CD4-positive, alpha-beta T cell treated with Interleukin-17A for 1 hour (primary cell): ENCODE data around the gene PBX4.

ENCODE experiments used
- DNase-seq: peaks from one replicate; pipeline ENCODE4 v3.0.0-alpha.2; 2020

The PBX4 gene

DNA sequence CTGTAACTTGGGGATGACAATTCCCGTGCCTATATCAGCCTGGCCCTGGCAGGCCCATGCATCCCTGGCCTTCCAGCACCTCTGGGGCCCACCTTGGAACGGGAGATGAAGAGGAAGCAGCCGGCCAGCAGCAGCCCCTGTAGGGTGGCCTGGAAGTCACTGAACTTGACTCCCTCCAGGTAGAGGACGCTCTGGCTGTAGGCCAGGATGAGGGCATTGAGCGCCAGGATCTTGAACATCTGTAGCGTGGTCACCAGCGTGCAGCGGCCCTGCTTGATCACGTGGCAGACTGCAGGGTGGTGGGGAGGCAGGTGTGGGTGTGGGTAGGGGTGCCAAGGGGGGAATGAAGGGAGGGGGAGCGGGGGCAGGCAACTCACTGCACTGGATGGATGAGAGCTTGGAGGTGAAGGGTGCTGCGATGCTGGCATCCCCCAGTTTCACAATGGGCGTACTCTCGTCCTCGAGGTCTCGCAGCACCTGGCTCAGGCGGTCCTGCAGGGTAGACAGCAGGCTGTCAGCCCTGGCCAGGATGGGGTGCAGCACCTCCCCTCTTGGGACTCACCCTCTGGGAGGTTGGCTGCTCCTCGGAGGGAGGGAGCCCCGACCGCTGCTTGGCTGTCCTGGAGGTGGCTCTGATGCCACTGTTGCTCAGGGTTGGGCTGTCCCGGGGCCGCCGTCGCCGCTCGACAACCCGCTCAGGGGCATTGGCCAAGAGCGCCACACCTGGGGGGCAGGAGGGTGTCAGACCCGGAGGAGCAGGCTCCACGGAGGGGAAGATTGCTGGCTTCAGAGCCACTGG, 28.7 kb upstream of the PBX4 start:
- DNase-seq: no peak

DNA sequence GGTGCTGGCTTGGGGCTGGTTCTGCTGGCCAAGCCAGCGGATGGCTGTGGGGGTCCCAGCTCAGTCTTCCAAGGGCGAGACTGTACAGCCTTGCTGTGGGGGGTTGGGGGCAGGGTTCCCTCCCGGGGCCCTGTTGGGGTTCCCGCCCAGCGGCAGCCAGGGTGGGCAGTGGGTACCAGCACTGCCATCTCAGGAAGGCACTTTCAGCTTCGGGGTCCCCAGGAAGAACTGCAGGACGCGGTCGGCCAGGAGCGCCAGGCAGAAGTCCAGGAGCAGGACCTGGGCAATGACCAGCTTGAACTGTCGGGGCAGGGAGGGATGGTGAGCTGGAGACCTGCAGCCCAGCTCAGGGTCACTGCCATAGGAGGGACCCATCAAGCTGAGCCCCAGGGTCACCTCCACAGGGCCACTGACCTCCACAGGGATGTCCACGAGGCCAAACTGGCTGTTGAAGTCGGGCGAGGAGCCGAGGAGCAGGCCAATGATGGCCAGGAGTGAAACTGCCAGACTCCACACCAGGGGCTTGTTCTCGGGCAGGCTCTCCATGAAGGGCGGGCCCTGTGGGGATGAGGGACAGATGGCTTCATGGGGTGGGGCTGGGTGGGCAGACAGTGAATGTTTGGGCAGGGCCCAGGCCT, 26.9 kb upstream of the PBX4 start:
- DNase-seq: no peak

GRCh38 chr19:19644054-19644388, 25.5 kb upstream of the PBX4 start:
- no peak for DNase-seq

GRCh38 chr19:19643158-19644053, 24.9 kb upstream of the PBX4 start, which contains the start of gene GMIP:
Gene GMIP, minus strand, starts transcription at chr19:19643657. Its CDS starts 128 bp downstream, at chr19:19643529.
- DNase-seq: peak; percentile 90

DNA sequence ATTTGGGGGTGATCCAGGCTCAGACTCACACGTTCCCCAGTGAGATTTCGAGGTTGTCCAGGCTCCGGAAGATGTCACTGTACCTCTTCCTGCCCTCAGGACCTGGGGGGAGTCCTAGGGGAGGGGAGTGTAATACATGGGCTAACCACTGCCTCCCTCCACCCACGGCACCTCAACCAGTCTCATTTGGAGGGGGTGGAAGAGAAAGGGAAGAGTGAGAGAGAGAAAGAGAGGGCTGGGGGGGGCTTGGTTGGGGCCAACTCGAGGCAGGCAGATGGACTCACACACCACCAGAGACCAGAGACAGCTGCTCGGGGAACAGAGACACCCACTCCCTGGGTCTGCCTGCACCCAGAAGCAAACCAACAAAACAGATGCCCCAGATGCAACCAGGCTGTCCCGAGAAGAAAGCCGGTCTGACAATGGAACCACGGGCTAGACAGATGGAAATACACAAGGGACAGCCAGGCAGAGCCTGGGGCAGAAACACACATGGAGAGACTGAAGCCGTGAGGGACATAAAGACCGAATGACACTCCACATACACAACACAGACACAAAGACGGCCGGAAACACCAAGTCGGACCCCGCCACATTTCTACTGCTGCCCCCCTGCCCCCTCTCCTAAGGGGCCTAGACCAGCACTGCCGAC, 24.1 kb upstream of the PBX4 start:
- DNase-seq: peak; percentile 74

- no peak for DNase-seq
Observed at GRCh38 chr19:19637523-19638251, 19.2 kb upstream of the PBX4 start.

DNA sequence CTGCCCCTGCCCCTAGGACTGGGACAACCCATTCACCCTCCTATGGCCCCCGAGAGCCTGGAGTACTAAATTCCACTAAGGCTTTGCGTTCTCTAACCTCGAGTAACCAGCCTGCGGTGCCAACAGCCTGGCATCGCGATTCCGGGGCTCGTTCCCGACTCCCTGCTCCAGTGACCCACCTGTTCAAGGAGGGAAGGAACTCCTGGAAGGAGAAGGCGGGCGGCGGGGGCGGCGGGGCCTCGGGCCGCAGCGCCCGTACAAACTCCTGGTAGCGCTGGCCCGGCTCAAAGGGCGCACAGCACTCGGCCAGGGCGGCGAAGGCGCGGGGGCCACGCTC, 18.7 kb upstream of the PBX4 start:
- no peak for DNase-seq

GRCh38 chr19:19636573-19637185, 18.2 kb upstream of the PBX4 start:
- DNase-seq: no peak

- DNase-seq: no peak
Observed at GRCh38 chr19:19635313-19635702, 16.8 kb upstream of the PBX4 start.

GRCh38 chr19:19634516-19635312, 16.2 kb upstream of the PBX4 start:
- no peak for DNase-seq

DNA sequence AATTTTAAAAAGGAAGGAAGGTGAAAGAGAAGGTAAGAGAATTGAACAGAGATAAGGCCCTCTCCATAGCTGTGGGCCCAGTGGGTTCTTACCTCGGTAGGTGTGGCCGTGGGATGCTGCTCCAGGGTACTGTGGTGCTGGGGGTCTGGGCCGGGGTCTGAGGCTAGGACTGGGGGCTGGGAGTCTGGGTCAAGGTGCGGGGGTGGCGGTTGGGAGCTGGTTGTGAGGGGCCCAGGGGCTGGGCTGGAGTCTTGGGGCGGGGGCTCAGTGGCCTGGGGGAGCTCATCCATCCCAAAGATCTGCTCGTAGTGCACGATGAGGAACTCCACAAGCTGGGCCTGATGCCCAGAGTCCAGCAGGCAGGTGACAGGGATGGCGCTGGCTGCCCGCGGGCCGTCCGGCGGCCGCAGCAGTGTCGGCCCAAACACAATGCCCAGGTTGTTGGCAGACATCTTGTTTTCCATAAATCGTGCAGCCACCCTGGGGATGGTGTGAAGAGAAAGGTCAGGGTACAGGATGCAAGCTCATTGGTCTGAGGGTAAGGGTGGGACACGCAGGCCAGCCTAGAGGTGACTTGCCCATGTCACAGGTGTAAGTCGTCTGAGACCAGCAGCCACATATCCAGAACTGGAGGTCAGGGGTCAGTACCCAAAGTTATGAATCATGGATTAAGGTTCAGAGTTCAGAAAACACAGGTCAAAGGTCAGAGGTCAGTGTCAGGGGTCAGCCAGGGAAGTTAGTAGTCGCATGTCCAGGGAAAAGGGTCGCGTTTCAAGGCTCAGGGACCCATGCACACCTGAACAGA, 15.4 kb upstream of the PBX4 start:
- DNase-seq: no peak

GRCh38 chr19:19632661-19633060, 14.2 kb upstream of the PBX4 start:
- no peak for DNase-seq

- DNase-seq: no peak
Observed at GRCh38 chr19:19631346-19631745, 12.9 kb upstream of the PBX4 start.

DNA sequence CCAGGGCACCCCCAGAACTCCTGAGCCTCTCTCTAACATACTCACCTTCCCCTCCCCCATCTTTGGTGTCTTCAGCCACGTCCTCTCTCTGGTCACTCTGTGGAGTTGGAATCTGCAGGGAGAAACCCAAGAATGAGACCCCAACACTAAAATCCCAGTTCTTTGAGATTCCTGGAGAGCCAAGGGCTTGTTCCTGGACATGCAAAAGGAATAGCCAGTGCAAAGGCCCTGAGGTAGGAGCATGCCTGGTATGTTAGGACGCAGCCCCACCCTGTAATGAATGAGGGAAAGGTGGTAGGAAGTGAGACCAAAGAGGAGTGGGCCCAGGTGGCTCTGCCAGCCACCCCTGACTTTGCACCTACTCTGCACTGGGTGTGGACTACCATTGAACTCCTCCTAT, 11.9 kb upstream of the PBX4 start:
- no peak for DNase-seq

DNA sequence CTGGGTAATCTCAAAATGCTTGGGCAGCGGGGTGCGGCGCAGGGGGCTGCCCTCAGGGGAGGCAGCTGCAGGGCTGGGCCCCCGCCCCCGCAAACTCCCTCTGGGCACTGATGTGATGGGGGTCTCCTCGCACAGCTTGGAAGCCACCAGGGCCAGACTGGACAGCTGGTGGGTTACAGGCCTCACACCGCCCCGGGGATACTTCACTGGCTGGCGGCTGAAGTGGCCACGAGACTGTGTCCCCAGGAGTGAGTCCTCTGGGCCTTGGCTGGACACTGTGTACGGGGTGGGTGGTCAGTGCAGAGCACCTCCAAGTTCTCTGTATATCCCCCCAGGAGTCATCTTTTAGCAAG, 11.6 kb upstream of the PBX4 start:
- DNase-seq: no peak

DNA sequence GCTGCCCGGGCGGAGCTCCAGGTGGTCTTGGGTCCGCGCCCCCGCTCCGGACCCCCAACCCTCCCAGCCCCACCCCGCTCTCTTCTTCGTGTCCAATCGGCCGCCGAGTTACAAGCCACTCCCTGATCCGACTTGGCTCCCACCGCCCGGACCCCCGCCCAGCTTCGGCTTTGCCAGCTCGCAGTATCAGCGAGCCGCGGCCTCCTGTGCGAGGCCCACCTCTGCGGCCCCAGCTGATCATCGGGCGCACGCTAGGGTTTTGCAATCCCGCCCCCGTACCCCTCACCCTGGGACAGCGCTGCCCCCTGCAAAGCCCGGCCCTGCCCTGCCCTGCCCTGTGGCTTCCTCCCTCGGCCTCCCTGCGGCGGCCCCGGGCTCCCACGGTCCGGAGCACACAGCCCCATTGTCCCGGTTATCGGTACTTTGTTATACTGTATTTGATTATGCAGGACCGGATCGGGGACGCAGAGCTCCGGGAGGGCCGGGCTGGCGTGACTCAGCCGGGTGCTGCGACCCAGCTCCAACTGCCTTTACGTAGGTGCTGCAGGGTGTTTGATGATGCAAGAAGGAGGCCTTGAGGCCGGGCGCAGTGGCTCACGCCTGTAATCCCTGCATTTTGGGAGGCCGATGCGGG, 10.1 kb upstream of the PBX4 start:
- DNase-seq: peak; percentile 31

DNA sequence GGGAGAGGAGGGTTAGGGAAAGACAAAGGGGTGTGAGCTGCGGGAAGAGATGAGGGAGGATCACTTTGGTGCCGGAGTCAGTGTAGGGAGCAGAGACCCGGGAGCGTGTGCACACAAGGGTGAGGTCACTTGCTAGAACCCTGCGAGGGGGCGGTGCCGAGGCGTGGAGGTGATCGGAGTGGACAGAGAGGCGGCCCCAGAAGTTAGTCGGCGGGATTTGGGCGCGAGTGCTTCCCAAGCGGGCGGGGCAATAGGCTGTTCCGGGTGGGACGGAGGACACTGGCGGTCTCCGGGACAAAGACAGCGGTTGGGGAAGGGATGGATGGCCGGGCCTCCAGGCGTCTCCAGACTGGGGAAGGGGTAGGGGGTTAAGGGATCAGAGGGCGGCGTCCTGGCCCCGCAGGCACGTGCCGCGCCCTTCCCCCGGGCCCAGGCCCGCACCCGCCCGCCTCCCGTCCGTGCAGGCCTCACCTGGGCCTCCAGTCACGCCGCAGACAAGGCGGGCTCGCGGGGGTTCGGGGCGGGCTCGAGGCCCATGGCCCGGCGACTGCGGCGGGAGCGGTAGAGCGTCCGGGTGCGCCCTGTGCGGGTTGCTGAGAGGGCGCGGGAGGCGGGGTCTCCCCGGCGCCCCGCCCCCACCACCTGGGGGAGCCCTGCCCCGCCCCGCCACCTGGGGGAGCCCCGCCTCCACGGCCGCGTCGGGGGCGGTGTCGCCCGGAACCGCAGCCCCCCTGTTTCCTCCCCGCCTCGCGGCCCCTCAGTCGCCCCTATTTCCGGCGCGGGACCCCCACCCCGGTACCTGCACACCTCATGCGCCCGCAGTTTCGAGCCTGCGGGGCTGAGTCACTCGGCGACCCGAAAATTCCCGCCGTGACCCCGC, 9.4 kb upstream of the PBX4 start, which contains the start of gene LPAR2:
Gene LPAR2 (minus strand): TSS at position 600 of the 880 bp plus-strand sequence. CDS start 945 bp downstream, outside the sequence.
- DNase-seq: peak; percentile 81
